Mesothelial cell of epicardium (in vitro differentiated cells): Measurements from ENCODE around the gene KCNC3. TPM values are rescaled to one million over a fixed set of nuclear protein-coding genes. Genes with fewer than 3 reads are reported as not detected.
"Not testable (repeated sequence)": the region's sequence is repeated elsewhere in the genome, so short reads cannot be mapped to it uniquely, and the experiment has no call there.

Experiments
- DNase-seq, 2 experiments: peaks; one replicate each; pipeline ENCODE4 v3.0.0; 2021; ENCODE audit warnings: low spot score in 2 of 2; ENCODE audit not compliant: unreplicated experiment in 2 of 2
- H3K27ac Mint-ChIP-seq: 2 replicates; pipeline ENCODE4 v1.8.0; 2021; ENCODE audit warnings: mixed read lengths
- H3K27me3 Mint-ChIP-seq: 2 replicates; pipeline ENCODE4 v1.8.0; 2021; ENCODE audit warnings: low read depth, mixed read lengths
- H3K36me3 Mint-ChIP-seq: 2 replicates; pipeline ENCODE4 v1.8.0; 2021; ENCODE audit warnings: mixed read lengths
- H3K4me1 Mint-ChIP-seq: 2 replicates; pipeline ENCODE4 v1.8.0; 2021; ENCODE audit warnings: mixed read lengths
- H3K4me3 Mint-ChIP-seq: 2 replicates; pipeline ENCODE4 v1.8.0; 2021; ENCODE audit warnings: mild to moderate bottlenecking, moderate library complexity, mixed read lengths
- H3K9me3 Mint-ChIP-seq: 2 replicates; pipeline ENCODE4 v1.8.0; 2021; ENCODE audit warnings: mixed read lengths
- total RNA-seq: library from RNA; stranded (reverse); gene quantifications from 3 replicates; pipeline ENCODE4 v1.2.1, GENCODE V29; 2021
- TF ChIP-seq, protein P1 (sequence below): fragments of 200-600 bp; sonication (generic); IDR thresholded peaks from one replicate; pipeline ENCODE4 v1.5.0; 2021; ENCODE audit warnings: antibody characterized with exemption; ENCODE audit not compliant: unreplicated experiment

KCNC3 gene
- total RNA-seq, 1 donor from 2014 or later: 54.4 TPM

DNA sequence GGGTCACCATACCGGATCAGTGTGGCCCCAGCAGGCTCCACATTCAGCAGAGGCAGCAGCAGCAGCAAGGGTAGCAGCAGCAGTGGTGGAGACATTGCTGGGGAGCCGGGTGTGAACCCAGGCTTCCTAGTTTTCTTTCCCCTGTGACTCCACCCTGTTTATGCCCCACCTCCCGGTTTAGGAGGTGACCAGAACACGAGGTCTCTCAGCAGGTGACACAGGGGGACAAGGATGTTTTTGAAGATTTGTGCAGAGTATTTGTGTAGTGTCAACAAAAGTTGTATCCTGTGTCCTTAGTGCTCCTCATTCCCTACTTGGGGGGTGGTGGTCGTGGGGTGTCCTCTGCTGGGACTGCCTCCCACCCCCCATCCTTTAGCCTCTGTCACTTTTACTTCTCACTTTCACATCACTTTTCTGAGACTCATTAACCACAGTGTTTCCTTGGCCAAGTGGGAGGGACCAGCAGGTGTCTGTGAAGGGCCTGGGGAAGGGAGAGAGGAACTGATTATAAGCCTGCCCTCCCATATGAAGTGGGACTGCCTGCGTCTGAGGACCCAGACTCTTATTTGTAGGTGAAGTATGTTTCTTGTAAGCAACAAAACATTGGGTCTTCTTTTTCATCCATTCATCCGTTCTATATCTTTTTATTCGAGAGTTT, 15.6 kb upstream of the KCNC3 start:
- Mint-ChIP-seq H3K4me1 (no peaks in the 10 kb centered on the region), H3K27ac (no peak overlapping the region), H3K36me3 (peaks cover 35% of the 10 kb centered on the region), H3K9me3 (peaks cover 19% of the 10 kb centered on the region), H3K27me3 (no peaks in the 10 kb centered on the region), H3K4me3 (no peak overlapping the region)
- no peak for DNase-seq
- TF ChIP-seq, protein P1, sequence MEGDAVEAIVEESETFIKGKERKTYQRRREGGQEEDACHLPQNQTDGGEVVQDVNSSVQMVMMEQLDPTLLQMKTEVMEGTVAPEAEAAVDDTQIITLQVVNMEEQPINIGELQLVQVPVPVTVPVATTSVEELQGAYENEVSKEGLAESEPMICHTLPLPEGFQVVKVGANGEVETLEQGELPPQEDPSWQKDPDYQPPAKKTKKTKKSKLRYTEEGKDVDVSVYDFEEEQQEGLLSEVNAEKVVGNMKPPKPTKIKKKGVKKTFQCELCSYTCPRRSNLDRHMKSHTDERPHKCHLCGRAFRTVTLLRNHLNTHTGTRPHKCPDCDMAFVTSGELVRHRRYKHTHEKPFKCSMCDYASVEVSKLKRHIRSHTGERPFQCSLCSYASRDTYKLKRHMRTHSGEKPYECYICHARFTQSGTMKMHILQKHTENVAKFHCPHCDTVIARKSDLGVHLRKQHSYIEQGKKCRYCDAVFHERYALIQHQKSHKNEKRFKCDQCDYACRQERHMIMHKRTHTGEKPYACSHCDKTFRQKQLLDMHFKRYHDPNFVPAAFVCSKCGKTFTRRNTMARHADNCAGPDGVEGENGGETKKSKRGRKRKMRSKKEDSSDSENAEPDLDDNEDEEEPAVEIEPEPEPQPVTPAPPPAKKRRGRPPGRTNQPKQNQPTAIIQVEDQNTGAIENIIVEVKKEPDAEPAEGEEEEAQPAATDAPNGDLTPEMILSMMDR: no peak

DNA sequence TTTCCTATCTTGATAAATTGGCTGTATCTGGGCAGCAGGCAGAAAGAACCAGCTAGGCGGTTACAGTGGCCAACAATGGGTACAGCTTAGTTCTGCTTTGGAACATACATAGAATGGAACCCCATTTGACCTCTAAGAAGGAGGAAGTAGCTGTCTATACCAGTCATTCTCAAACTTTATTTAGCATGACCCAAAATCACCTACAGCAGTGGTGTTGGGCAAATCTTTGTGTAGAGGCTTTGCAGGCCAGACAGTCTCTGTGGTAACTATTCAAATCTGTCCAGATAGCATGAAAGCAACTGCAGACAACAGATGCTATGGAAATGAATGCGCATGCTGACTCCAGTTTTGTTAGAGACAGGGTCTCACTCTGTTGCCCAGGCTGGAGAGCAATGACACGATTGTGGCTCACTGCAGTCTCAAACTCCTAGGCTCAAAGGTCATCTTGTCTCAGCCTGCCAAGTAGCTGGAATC, 12.0 kb upstream of the KCNC3 start:
- DNase-seq: no peak
- Mint-ChIP-seq H3K4me3 (no peak overlapping the region), H3K27me3 (no peaks in the 10 kb centered on the region), H3K27ac (no peak overlapping the region), H3K36me3 (peaks cover 48% of the 10 kb centered on the region), H3K4me1 (no peaks in the 10 kb centered on the region), H3K9me3 (peaks cover 25% of the 10 kb centered on the region)
- TF ChIP-seq, protein P1: no peak

DNA sequence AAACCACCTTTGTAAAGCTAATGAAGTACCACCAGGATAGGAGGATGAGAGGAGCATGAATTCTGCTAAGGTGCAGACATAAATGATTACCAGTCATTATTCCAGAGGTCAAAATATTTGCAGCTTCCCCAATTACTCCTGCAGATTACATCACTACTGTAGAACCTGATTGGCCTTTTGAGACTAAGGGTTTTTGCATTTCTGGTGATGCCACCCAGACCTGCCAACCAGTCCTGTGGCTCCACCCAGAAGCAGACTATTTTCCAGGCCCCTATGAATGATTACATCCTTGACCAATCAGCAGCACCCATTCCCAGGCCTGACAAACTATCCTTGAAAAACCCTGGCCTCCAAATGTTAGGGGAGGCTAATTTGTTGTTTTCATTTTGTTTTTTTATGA, 11.2 kb upstream of the KCNC3 start:
- H3K27me3 Mint-ChIP-seq: no peaks in the 10 kb centered on the region
- H3K9me3 Mint-ChIP-seq: peaks cover 29% of the 10 kb centered on the region
- no peak overlapping the region for H3K27ac Mint-ChIP-seq
- TF ChIP-seq, protein P1: no peak
- H3K4me3 Mint-ChIP-seq: no peak overlapping the region
- no peaks in the 10 kb centered on the region for H3K4me1 Mint-ChIP-seq
- H3K36me3 Mint-ChIP-seq: peaks cover 46% of the 10 kb centered on the region
- DNase-seq: no peak

DNA sequence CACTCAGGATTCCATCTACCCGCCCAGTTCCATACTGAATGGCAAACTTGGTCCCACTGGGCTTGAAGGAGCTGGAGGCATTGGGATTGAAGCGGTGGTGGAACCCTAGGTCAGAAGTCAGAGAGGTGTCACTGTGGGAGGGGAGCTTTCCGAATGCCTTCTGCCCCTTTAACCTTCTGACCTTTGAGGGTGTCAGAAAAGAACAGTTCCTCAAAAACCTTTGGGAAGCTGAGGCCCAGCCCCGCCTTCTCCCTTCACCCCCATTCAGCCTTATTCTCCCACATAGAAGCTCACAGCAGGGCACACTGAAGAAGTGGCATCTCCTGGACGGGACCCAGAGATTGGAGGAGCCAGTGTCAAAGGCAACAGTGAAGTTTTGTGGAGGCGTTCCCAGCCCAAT, 7.9 kb upstream of the KCNC3 start:
- not testable (repeated sequence) for DNase-seq, H3K27me3 Mint-ChIP-seq, H3K4me3 Mint-ChIP-seq, H3K27ac Mint-ChIP-seq
- peaks cover 23% of the 10 kb centered on the region for H3K9me3 Mint-ChIP-seq
- peaks cover 30% of the 10 kb centered on the region for H3K36me3 Mint-ChIP-seq
- peaks cover 14% of the 10 kb centered on the region for H3K4me1 Mint-ChIP-seq

DNA sequence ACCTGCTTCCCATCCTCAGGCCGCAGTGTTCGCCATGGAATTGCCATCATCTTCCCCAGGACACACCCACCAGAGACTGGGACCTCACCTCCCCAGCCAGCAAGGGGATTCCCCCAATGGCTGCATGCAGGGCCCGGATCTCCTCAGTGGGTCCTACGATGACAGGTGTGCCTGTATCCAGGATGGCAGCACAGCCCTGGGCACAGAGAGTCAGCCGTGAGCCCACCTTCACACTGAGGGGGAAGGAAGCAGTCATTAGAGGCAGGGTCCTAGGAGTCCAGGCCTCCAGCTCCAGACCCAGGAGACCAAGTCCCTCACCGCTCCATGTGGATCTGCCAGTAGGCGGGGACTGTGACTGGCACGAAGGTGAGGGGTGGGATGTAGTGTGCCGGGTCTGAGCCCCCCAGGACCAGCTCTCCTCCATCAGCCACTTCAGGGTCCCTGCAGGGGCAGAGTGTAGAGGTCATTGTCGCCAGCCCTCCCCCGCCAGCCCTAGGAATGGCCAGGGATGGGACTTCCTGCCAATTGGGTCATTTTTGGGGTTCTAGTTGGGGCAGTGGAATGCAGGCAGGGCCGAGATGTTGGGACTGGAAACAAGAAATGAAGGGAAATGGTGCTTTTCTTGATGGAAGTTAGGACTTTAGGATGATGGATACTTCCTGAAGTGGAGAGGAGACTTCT, 5.7 kb upstream of the KCNC3 start:
- no peak overlapping the region for H3K27ac Mint-ChIP-seq
- TF ChIP-seq, protein P1: no peak
- H3K36me3 Mint-ChIP-seq: peaks cover 23% of the 10 kb centered on the region
- peaks cover 18% of the 10 kb centered on the region for H3K9me3 Mint-ChIP-seq
- DNase-seq: no peak
- H3K4me3 Mint-ChIP-seq: peak overlapping the region; percentile 20
- peaks cover 18% of the 10 kb centered on the region for H3K27me3 Mint-ChIP-seq
- H3K4me1 Mint-ChIP-seq: peaks cover 27% of the 10 kb centered on the region
